Limb (tissue), 2 donors: ENCODE data around the gene STON2.

Experiments
- DNase-seq, 2 donors: peaks; one replicate each; pipeline ENCODE4 v3.0.0-alpha.2; 2016; ENCODE audit errors: extremely low spot score in 2 of 2

STON2 gene

GRCh38 chr14:81337073-81337472, 63.1 kb downstream of the STON2 start:
- no peak for DNase-seq

GRCh38 chr14:81336009-81336408, 64.1 kb downstream of the STON2 start:
- no peak for DNase-seq

GRCh38 chr14:81332725-81333124, 67.4 kb downstream of the STON2 start:
- no peak for DNase-seq

- no peak for DNase-seq
Observed at GRCh38 chr14:81331229-81332021, 68.7 kb downstream of the STON2 start.

DNA sequence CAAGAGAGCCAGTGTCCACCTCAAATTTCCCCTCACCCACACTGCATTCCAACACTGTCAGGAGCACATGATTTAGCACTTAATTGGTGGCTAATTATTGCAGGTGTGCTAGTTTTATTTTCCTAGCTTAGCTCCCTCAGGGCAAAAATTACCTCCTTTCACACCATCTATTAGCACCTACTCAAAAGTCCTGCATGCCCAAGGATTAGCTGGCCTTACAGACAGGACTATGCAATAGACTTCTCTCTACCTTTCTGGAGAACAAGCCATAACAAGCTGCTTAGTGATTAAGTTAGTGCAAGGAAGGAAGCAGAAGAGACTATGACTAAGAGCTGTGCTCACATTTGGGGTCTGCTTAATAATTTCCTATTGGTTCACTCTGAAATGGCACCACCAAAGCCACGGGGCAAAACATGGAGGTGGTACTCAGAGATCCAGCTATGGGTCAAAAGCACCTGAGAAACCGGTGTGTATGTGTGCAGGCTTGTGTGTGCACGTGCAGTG, 69.5 kb downstream of the STON2 start:
- no peak for DNase-seq

GRCh38 chr14:81329640-81330381, 70.3 kb downstream of the STON2 start:
- no peak for DNase-seq

GRCh38 chr14:81326451-81326850, 73.7 kb downstream of the STON2 start:
- DNase-seq, result no peak

DNA sequence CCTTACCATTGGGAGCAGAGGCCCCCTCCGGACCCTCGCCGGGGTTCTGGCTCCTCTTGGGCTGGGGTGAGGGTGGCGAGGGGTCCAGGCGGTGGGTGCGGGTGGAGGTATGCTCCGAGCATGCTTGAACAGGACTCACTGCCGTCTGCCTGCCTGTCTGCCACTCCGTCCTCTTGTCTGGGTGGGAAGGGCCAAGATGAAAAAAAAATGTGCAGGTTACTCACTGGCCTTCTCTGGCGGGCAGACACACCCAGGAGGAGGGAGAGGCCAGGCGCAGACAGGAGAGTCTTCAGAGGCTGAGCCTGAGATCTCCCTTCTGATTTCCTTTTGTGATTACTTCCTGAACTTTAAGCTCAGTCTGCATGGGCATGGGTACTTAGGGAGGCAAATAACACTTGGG, 76.1 kb downstream of the STON2 start:
- DNase-seq, result no peak

- no peak for DNase-seq
Observed at GRCh38 chr14:81323093-81323492, 77.0 kb downstream of the STON2 start.

DNA sequence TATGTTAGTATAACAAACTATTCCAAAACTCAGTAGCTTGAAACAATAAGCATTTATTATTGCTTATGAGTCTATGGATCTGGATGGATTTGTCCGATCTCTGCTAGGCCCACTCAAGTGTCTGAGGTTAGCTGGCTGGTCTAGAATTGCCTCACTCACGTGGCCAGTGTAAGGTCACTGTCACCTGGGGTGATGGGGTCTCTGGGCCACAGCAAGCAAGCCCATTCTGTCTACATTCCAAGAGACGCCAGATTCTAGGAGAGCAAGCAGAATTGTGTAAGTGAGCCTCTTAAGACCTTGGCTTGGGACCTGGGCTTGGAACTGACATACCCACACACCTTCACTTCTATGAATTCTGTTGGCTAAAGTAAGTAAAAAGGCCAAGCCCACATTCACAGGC, 80.2 kb downstream of the STON2 start:
- no peak for DNase-seq

DNA sequence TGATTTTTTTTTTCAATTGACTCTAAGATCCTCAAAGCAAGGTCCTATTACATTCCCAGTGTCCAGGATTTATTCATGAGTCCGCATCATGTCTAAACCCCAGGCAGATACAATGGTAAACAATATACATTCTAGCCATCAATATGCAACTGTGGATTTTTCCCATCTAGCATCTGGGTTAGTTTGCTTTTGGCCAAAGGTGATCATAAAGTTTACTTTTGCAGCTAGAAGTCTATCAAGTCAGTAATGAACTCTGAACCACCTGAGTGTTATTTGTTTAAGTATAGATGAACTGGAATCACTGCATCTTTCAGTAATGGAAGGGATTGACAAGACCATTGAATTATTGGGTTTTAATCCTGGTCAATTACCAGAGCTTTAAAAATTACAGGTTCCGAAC, 80.8 kb downstream of the STON2 start:
- no peak for DNase-seq

GRCh38 chr14:81315341-81315740, 84.8 kb downstream of the STON2 start:
- DNase-seq, result peak in 1 of 2 donors; percentile 22

GRCh38 chr14:81314443-81315175, 85.5 kb downstream of the STON2 start:
- DNase-seq, result no peak

- DNase-seq, result no peak
Observed at GRCh38 chr14:81313775-81314429, 86.2 kb downstream of the STON2 start.

- DNase-seq, result no peak
Observed at GRCh38 chr14:81313200-81313599, 86.9 kb downstream of the STON2 start.

DNA sequence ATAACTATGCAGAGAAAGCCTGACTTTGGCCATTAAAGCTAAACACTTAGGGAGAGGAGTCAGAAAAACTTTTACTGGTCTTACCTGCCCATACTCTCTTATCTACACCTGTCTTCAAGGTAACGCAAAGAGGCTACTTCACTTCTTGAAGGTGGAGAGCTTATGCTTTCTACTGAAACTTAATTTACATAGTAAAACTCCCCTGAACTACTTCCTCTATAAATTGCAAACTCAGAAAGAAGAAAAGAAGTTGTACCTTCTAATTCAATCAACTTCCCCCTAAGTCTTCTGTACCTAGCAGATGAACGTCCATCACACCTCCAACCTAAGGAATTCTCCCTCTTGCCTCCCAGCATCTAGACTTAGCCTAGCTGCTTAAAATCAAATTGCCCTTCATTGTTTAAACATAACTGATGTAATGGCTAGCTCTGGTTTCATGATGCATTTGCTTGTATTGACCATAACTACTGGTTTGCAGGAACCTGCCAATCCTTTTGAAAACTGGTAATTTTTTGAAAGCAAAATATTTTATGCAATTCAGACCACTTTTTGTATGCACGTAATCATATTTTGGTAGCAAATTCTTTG, 87.7 kb downstream of the STON2 start:
- DNase-seq, result no peak

- no peak for DNase-seq
Observed at GRCh38 chr14:81311778-81312177, 88.3 kb downstream of the STON2 start.

DNA sequence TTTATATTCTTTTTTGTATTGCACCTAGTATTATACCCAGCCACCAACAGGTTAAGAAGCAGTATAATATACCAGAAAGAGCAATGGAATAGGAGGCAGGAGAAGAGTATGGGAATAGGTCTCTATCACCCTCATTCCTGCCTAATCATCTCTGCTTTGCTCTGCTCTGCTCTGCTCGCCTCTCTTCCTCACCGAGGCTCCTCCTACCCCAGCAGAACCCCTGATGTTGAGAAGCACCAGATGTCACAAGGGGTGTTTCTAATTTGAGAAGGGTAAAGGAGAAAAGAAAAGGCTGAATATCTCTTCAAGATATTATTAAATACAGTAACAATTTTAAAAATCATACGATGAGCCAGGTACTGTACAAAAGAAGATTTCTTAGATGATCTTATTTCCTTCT, 89.0 kb downstream of the STON2 start:
- peak in 1 of 2 donors; percentile 30 for DNase-seq

GRCh38 chr14:81310606-81311005, 89.5 kb downstream of the STON2 start:
- no peak for DNase-seq

- no peak for DNase-seq
Observed at GRCh38 chr14:81309511-81309910, 90.6 kb downstream of the STON2 start.

DNA sequence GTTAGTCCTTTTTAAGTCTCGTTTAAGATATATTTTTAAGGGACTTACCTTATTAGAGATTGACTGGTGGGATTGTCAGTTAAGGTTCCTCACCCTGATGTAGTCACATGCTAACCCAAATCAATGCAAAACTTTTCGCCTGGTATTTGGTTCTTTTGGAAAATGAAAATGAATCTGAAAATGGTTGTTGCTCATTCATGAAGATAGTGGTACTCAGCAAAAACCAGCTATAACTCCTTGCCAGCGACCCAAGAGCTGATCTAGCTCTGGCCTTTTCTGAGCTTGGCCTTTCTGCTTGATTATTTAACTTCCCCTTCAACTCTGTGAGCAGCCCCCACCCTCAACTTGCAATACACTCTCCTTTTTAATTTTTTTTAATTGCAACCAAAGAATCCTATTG, 94.4 kb downstream of the STON2 start:
- DNase-seq, result no peak
